ENCODE results near the gene C12orf60.

Gene C12orf60

GRCh38 chr12:14774074-14774905 is 29.2 kb upstream of the C12orf60 start:
- no peak for TF ChIP-seq CTCF (IDR thresholded peaks at IDR 0.05; ENCODE audit: extremely low read depth, missing control alignments)
- peak; percentile 87 for DNase-seq (ENCODE audit: low spot score)

GRCh38 chr12:14774906-14775635 is 28.4 kb upstream of the C12orf60 start:
- TF ChIP-seq CTCF (IDR thresholded peaks at IDR 0.05; ENCODE audit: extremely low read depth, missing control alignments) = no peak
- no peak for DNase-seq (ENCODE audit: low spot score)

GRCh38 chr12:14775636-14775980 is 27.9 kb upstream of the C12orf60 start:
- no peak for DNase-seq (ENCODE audit: low spot score)
- no peak for TF ChIP-seq CTCF (IDR thresholded peaks at IDR 0.05; ENCODE audit: extremely low read depth, missing control alignments)

- TF ChIP-seq CTCF (IDR thresholded peaks at IDR 0.05; ENCODE audit: extremely low read depth, missing control alignments) = no peak
- no peak for DNase-seq (ENCODE audit: low spot score)
These were observed 27.1 kb upstream of the C12orf60 start for GRCh38 chr12:14776236-14776961.

GRCh38 chr12:14777271-14777670 is 26.2 kb upstream of the C12orf60 start:
- no peak for DNase-seq (ENCODE audit: low spot score)
- TF ChIP-seq CTCF (IDR thresholded peaks at IDR 0.05; ENCODE audit: extremely low read depth, missing control alignments) = no peak

- no peak for DNase-seq (ENCODE audit: low spot score)
- TF ChIP-seq CTCF (IDR thresholded peaks at IDR 0.05; ENCODE audit: extremely low read depth, missing control alignments) = no peak
These were observed 23.6 kb upstream of the C12orf60 start for GRCh38 chr12:14779834-14780233.

GRCh38 chr12:14780859-14781258 is 22.6 kb upstream of the C12orf60 start:
- no peak for TF ChIP-seq CTCF (IDR thresholded peaks at IDR 0.05; ENCODE audit: extremely low read depth, missing control alignments)
- no peak for DNase-seq (ENCODE audit: low spot score)
